GM18951 (cell line): ENCODE data around the gene C1orf50.
"Not testable (repeated sequence)": the region's sequence is repeated elsewhere in the genome, so short reads cannot be mapped to it uniquely, and the experiment has no call there.

Experiments used
- POLR2A ChIP-seq: IDR thresholded peaks from 4 replicates; pipeline ENCODE4 v1.6.1; 2011; ENCODE audit warnings: mild to moderate bottlenecking; ENCODE audit not compliant: insufficient read length, insufficient read depth; ENCODE audit errors: extremely low read depth
- in situ Hi-C: fragments of 300-500 bp; cut with MboI; formaldehyde crosslinking; loops from one replicate; pipeline ENCODE4 v1.12.0; 2022; ENCODE audit warnings: low sequenced_read_pairs, mixed read lengths, inconsistent platforms; ENCODE audit not compliant: unreplicated experiment

Gene C1orf50

DNA sequence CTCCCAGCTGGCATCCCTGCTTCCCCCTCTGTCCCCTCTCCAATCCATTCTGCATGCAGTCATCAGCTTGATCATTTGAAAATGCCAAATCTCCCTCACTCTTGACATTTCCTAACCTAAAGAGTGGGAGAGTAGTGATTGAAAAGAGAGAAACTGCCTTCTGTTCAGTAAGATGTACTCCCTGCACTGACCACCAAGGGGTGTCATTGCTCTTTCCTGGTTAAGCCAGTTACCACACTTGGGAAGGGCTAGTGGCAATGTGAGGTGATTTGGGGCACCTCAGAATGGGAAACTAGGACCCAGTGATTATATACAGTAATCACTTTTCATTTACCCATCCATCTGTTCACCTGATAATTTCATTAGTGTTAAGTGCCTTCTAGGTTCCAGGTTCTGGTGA lies 10.8 kb downstream of the C1orf50 start:
- no peak for TF ChIP-seq POLR2A
- in situ Hi-C loops, result loop anchor here (10.0 kb wide), 1 partner anchor 297 kb away; no protein-coding TSS in a partner anchor

DNA sequence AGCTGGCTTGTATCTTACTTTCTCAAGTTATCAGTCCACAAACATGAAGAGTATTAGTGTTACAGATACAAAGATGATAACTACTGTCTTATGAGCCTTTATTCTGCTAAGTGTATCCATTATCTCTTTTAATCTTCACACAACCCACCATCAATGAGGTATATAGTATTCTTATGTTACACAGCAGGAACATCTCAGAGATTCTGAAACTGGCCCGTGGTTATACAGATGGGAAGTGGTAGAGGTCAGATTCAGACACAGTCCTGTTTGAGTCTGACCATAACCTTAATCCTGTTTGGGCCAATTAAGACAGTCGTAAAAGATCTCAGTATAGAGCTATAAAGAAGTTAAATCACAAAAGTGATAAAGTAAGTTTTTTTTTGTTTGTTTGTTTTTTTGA lies 12.7 kb downstream of the C1orf50 start:
- in situ Hi-C loops, result loop anchor here (10.0 kb wide), 2 partner anchors 135 to 295 kb away; no protein-coding TSS in a partner anchor
- no peak for TF ChIP-seq POLR2A

DNA sequence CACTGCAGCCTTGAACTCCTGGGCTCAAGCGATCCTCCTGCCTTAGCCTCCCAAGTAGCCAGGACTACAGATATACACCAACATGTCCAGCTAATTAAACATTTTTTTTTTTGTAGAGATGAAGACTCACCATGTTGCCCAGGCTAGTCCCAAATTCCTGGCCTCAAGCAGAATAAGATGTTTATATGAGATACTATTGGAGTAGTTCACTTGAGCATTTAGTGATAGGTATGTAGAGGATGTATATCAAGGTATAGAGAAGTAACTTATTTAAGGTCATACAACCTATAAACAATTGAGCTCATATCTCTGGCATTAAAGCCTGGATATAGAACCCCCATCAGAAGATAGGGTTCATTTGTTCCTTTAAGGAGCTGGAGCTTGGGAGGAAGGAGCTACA lies 13.1 kb downstream of the C1orf50 start:
- in situ Hi-C loops, result loop anchor here (10.0 kb wide), 1 partner anchor 135 kb away; no protein-coding TSS in a partner anchor
- TF ChIP-seq POLR2A, result no peak

DNA sequence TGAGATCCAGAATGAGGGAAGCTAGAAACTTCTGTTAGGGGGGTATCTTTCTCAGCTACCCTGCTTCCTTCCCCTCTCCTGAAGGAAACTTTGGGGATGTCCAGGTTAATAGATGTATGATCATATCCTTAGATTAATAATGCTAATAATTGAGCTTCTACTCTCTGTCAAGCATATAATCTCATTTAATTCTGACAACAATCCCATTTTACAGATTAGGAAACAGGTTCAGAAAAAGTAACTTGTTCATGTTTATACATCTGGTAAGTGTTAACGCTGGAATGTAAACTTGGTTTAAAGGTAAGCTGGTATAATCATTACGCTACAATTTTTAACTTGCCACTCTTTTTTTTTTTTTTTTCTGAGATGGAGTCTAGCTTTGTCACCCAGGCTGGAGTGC lies 16.0 kb downstream of the C1orf50 start:
- in situ Hi-C loops, result loop anchor here (10.0 kb wide), 1 partner anchor 132 kb away; no protein-coding TSS in a partner anchor
- TF ChIP-seq POLR2A, result no peak

DNA sequence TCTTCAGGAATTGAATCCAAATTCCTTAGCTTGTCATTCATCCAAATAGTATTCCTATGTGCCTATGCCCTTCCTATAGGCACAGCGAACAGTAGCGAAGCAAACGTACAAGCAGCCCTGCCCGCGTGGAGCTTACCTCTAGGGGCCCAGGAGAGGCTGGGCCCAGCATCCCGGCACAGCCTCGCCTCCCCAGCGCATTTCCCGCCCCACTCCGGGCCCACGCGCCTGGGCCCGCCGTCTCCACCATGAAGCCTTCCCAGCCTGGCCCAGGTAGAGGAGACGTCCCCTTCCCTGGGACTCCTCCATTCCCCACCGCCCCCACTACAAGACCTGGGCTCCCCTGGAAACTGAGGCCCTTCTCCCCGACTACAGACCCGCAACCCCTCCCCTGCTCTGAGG lies 17.5 kb downstream of the C1orf50 start:
- in situ Hi-C loops, result loop anchor here (10.0 kb wide), 1 partner anchor 130 kb away; no protein-coding TSS in a partner anchor
- TF ChIP-seq POLR2A, result no peak

DNA sequence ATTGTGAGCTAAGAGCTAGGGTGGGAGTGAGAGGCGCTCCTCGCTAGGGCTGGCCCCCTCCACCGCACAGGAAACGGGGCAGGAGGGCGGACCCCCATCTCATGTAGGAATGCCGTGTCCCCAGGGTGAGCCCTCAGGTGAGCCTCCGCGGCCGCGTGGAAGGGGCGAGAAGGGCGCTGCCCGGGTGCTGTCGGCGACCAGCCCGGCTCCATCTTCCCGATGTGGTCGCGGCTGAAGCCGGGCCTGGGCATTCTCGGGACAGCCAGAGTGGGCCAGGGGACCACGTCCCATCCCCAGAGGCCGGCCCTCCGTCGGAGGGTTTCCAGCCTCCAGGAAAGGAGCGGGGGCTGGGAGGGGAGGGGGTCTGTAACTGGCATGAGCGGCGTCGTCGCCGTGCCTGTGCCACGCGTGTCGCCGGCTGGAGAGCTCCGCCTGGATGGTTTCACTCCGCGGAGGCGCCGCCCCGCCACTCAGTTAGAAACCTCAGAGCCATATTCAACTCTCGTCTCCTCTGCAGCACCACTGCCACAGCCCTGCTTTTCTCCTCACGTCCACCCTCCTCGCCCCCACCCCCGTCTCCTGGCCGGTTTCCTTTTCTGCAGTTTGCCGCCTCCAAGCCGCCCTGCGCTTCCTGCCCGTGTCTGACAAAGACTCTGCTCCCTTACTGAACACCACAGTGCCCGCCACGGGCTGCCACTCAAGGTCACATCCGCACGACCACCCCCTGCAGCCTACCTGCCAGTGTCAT lies 18.1 kb downstream of the C1orf50 start, which contains the start of gene TMEM269:
Gene TMEM269 (plus strand): TSS at position 46 of the 748 bp plus-strand sequence. CDS start 4,903 bp downstream, outside the sequence.
- TF ChIP-seq POLR2A, result peak; percentile 15
- in situ Hi-C loops, result loop anchor here (10.0 kb wide), 1 partner anchor 130 kb away; no protein-coding TSS in a partner anchor

DNA sequence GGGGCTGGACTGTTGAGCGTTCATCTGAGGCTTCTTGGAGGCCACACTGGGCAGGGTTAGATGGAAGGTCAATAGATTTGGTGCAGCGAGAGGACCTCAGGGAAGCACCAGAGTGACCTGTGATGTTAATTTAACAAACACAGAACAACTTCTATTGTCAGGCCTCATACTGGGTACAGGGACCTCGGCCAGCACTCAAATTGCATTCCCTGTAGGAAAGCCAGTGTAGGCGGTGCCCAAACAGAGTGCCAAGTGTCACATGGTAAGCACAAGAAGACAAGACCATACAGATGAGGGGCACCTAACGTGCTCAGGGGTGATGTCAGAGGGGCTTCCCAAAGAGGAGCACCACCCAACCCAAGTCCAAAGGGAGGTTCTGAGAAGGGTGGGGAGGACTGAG lies 19.0 kb downstream of the C1orf50 start:
- TF ChIP-seq POLR2A, result no peak
- in situ Hi-C loops, result loop anchor here (10.0 kb wide), 1 partner anchor 129 kb away; no protein-coding TSS in a partner anchor

DNA sequence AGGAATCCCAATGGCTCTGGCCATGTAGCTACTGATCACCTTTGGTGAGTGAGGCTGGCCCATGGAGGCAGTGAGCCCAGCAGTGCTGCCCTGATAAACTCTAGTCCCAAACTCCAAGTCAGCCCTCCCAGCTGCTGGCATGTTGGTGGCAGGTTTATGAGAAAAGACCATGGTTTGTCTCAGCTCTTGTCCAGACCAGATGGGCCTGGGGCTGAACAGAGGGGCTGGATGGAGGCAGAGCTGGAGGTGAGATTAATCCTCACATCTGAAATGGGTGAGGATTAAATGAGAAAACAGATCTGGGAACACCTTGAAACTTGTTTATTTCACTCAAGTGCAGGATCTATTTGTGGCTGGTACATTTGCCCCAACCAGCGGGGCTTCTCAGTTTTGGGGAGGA lies 21.0 kb downstream of the C1orf50 start:
- in situ Hi-C loops, result loop anchor here (10.0 kb wide), 1 partner anchor 127 kb away; no protein-coding TSS in a partner anchor
- TF ChIP-seq POLR2A, result no peak

DNA sequence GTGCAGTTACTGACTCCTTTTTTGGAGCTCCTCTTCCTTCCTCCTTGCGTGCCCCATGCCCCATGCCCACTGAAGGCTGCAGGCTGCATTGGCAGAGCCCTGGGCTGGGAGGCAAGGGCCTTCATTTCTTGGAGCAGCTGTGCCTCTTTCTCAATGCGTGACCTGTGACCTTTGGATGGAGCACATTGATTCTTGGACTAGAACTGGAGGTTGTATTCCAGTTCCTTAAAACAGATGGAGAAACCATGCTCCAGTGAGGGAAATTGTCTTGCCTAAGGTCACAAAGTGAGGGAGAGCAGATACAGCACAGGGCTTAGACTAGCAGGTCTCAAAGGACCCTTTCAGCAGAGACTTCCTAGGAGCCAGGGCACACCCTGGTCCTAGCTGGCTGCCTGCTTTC lies 26.8 kb downstream of the C1orf50 start:
- TF ChIP-seq POLR2A, result no peak
- in situ Hi-C loops, result no loop called here

DNA sequence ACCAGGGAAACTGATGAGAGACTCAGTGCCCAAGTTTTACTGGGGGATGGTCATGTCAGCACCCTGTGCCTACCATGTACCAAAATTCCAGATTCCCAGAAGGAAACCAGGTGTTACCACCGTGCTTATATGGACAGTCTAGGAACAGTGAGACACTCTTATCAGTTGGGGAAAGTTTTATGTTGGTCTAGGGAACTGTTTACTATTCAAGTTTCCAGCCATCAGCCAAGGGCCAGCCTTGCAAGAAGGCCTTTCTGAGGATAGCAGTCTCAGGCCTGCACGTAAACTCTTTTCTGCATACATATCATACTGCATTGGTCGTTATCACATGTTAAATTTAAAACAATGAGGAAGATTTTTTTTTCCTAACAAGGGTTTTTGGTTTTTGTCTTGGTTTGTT lies 30.4 kb downstream of the C1orf50 start:
- in situ Hi-C loops, result no loop called here
- no peak for TF ChIP-seq POLR2A

DNA sequence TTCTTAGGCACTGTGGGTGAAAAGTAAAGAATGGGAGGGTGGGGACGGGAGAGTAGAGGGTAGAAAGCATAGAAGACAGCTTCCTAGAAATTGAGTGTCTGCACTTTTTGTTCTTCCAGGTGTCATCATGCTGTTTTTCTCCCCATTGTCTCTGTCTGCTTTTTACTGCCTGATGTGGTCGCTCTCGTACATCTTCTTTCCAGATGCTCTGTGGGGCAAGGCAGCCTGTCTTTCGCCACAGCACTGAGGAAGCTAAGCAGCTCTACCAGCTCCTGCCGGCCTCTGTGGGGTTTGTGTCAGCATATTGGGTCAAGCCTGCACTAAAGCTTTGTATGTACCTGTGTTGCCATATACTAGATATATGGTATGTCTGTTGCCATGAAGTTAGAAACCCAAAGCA lies 30.9 kb downstream of the C1orf50 start:
- in situ Hi-C loops, result no loop called here
- no peak for TF ChIP-seq POLR2A

DNA sequence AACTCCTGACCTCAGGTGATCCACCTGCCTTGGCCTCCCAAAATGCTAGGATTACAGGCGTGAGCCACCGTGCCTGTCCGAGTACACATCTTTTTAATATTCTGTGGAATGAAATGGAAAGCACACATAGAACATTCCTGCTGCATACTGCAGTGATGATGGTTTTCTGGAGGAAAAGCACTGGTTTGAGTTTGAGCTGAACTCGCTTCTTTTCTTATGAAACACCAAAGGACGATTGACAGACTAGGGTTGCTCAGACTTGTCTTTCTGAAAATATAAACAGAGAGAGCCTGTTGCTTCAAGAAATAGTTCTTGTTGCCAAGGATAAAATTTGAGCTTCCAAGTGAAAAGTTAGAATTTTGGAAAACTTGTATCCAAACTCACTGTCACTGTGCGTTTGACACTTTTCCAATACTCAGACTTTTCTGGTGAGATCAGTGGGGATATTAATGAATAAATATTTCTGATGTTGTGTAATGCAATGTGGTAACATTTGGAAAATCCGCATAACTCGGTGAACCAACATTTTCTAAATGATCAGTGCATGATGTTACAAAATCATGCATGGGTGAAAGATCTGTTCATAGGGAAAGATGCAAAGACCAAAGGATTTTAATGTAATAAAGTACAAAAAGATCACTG lies 34.9 kb downstream of the C1orf50 start:
- in situ Hi-C loops, result no loop called here
- no peak for TF ChIP-seq POLR2A

DNA sequence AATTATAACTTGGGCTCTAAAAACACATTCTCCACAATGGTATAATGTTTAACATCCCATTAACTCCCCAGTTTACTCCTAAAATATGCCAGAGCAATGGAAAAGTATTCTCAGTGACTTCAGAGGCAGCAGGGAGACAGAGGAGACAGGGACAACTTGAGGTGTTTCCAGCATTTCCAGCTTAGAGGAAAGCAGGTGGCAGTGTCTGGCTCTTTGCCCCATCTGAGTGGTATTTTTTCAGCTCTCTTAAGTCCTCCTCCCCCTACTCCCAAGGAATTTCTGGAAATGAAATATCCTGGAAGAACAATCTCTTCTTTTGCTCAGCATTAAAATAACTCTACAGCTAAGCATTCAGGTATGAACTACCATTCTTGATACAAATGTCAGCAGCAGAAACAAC lies 39.1 kb downstream of the C1orf50 start:
- TF ChIP-seq POLR2A, result no peak
- in situ Hi-C loops, result no loop called here

DNA sequence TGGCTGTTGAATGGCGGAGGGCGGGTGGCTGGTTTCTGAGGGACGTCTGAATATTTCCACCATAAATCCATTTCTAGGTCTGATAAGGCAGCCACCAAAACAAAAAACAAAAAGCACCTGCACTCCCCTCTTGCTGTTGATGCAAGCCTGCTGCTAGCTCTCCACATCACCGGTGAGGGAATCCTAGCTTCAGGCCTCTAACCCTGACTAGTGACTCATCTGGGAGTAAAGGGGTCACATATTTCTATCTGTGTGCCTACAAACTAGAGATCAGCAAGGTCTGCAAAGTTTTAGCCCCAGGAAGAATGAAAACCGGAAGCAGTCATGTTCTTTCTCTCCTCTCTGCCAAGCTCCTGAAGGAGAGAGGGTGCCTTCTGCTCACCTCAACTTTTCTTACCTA lies 39.5 kb downstream of the C1orf50 start:
- no peak for TF ChIP-seq POLR2A
- in situ Hi-C loops, result no loop called here

DNA sequence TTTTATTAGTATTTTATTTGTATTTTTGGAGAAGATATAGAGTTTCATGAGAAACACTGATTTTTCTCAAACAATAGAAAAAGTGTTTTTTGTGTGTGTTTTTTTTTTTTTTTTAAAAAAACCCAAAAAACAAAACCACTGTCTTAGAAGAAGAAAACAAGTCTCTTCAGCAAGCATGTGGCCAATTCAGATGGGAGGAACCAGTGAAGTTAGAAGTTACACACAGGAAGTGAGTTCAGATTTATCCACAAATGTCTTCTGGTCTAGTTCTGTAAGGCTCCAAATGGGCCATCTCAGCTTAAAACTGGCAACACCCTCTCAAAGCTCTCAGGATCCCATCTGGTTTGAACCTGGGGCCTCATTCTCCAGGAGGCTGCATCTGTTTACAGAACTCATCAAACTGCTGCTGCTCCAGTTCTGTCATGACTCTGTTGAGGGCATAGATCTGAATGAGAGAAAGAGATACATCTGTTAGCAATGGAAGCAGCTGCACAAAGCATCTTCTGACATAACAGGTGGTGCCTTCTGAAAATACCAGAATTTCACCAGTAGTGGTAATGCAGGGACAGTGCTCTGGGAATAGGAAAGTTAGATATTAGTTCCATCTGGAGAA lies 40.1 kb downstream of the C1orf50 start:
- TF ChIP-seq POLR2A, result no peak
- in situ Hi-C loops, result no loop called here

DNA sequence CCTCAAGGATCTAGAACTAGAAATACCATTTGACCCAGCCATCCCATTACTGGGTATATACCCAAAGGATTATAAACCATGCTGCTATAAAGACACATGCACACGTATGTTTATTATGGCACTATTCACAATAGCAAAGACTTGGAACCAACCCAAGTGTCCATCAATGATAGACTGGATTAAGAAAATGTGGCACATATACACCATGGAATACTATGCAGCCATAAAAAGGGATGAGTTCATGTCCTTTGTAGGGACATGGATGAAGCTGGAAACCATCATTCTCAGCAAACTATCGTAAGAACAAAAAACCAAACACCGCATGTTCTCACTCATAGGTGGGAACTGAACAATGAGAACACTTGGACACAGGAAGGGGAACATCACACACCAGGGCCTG lies 47.8 kb downstream of the C1orf50 start:
- in situ Hi-C loops, result not testable (repeated sequence)
